ENCODE measurements around the gene CFAP65. TPM values are rescaled to one million over a fixed set of nuclear protein-coding genes. Genes with fewer than 3 reads are reported as not detected.

CFAP65 gene
- total RNA-seq, 1 donor from 2014 or later = not detected

DNA sequence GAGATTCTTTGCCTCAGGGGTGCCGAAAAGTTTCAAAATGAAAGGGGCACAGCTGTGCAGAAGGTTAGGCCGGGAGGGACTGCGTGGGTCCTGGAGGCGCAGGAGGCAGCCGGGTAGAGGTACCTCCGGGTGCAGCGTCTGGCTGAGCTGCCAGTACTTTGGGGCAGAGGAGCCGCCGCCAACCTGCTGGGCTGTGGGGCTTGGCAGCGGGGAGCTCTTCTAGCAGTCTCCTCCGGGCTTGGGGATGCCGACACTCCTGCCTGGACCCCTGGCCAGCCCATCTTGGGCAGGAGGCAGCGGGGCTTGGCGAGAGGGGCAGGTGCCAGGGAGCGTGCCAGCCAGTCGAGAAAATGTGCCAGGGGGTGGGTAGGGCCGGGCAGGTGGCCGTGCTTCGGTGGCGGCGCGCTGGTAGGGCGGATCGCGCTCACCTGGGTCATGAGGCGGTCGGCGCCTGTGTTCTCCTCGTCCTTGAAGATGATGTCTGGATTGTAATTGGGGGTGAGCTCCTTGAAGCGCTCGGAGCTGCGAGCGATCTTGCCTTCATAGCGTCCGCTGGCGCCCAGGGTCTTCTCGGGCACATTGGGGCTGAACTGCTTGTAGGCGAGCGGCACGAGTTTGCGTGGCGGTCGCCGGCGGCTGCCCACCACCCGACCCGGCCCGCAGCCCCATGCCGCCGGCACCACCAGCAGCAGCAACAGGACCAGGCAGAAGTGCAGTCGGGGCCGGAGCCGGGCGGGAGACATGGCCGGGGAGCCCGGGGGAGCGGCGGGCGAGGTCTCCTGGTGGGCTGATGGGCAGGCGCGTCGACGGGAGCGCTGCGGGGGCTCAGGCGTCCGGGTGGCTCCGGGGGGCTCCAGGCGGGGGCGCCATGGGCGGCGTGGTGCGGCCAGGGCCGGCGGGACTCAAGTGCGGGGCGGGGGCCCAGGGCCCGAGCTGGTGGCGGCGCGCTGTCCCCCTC lies 18.7 kb upstream of the CFAP65 start:
- DNase-seq = no peak

DNA sequence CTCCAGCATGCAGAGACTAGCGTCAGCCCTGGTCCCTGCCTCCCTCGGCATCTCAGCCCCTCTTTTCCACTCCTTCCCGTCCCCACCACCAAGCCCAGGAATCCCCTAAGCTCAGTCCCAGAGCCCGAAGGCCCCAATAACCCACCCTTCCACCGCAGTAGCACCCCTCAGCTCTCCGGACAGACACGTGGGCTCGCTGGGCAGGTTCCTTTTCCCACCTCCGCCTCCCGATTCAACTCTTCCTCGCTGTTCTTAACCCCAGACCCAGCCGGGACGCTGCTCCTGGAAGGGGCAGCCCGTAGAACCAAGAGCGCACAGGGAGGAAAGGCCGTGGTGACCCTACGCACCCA lies 18.0 kb upstream of the CFAP65 start:
- DNase-seq = no peak

DNA sequence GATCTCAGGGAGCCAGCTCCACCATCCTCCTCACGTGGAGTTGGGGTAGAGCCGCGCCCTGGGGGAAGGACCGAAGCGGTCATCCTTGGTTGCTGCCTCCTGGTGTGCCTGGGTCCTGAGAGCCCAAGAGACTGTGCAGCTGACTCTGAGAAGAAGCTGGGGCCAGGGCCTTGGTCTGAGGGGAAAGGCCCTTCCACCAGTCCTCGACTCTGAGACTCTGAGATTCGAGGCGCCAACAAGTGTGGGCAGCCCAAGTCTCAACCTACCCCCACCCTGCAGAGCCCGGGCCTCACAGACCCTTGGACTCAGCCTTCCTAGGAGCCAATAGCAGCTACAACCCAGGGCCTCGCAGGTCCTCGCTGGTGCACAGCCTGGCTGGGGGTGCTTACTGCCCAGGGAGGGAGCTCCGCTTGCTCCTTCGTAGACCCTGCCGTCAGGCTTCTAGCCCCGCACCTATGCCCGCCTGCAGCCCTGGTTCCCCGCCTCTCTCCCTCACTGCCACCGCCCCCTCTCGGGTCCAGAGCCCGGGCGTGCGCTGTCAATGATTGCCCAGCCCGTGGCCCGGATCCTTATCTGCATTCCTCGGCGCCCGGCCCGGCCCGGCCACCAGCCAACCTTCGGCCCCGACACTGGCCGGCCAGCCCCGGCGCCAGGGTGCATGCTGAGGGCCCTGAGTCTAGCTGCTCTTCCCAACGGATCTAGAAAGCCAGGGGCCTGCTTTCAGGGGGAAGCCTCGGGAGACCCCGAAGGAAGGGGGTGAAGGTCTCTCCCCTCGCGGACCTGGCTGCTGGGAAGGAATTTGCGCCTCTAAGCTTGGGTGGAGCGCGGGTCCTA lies 17.4 kb upstream of the CFAP65 start:
- DNase-seq = peak; percentile 14

DNA sequence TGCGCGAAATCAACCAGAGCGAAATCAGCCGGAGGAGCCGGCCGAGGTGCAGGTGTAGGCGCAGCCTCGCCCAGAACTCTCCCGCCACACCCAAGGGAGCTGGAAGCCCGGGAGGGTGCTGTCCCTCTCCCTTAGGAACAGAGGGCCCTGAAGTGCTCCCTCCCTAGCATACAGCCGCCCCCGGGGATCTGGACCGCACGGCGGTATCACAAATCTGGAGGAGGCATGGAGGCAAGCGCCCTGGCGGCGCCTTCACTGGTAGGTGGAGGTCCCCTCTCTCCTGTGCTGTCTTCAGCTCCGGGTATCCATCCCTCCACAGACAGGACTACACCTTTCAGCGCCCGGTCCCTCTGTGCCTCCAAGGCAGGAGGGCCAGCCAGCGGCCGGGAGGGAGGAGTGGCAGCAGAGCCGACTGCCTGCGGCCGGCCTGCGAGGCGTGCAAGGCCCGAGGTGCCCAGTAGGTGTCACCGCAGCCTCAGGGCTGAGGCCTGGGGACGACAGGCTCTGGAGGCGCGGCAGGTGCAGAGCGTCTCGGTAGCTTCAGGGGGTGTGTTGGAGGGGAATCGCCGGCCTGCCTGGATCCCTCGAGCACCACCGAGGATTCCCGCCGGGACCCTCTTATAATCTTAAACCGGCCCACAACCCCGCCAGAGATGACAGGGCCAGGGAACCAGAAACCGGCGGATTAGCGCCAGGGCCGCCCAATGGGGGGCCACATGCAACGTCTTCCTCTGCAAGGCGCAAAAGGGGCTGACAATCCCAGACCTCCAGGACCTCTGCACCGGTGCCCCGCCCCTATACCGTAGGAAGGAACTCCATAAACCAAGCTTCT lies 16.6 kb upstream of the CFAP65 start:
- DNase-seq = peak; percentile 81

DNA sequence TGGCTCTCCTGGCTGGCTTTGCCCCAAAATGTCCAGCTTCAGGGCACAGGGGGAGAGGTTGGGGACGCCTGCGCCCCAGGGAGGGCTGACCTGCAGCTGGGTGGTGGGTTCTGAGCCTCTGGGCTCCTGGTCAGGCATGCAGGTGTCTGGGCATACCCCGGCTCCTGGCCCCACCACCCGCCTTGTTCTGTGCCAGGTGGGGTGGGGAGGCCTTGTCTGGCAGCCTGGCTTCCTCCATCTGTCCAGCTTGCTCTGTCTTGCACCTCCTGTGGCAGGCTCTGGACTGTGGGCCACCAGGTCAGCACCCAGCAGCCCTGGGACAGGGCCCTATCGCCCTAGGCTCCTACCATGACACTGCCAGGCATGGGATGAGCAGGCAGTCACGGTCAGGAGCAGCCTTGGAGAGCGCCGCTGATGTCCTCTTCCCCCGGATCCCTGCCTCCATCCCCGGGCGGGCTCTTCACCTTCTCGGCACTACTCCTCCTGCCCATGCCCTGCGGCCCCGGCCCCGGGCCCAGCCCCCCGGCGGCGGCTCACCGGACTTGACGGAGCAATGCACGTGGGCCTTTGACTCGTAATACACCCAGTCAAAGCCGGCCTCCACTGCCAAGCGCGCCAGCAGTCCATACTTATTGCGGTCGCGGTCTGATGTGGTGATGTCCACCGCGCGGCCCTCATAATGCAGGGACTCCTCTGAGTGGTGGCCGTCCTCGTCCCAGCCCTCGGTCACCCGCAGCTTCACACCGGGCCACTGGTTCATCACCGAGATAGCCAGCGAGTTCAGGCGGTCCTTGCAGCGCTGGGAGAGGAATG lies 15.8 kb upstream of the CFAP65 start:
- DNase-seq = no peak

DNA sequence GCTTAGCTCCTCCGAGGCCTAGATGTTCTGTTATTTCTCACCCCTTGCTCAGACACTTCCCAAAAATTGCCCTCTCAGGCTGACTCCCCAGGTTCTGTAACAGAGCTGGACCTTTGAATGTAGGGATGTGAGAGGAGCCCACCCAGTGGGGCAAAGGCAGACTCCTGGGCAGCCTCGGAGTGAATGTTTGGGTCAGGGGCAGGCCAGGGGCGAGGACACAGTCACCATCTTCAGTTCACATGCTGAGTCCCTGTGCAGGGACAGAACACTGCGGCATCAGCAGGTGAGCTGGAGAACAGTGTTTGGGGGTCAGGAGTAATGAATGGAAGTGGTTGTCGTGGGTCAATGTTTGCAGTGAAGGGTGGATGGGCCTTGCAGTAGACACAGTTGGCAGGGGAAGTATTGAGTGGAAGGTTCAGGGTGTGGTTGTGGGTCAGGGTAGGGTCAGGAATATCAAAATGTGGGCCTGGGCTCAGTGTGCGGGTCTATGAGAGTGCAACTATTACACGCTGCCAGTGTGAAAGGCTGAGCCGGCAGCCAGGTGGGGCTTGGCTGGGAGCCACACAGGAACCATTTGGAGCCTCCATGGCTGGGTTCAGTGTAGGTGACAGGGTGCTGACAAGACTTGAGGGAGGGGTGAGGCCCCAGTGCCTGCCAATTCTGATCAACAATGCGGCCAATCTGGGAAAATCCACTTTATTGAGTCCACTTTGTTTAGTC lies 15.0 kb upstream of the CFAP65 start:
- DNase-seq = no peak

DNA sequence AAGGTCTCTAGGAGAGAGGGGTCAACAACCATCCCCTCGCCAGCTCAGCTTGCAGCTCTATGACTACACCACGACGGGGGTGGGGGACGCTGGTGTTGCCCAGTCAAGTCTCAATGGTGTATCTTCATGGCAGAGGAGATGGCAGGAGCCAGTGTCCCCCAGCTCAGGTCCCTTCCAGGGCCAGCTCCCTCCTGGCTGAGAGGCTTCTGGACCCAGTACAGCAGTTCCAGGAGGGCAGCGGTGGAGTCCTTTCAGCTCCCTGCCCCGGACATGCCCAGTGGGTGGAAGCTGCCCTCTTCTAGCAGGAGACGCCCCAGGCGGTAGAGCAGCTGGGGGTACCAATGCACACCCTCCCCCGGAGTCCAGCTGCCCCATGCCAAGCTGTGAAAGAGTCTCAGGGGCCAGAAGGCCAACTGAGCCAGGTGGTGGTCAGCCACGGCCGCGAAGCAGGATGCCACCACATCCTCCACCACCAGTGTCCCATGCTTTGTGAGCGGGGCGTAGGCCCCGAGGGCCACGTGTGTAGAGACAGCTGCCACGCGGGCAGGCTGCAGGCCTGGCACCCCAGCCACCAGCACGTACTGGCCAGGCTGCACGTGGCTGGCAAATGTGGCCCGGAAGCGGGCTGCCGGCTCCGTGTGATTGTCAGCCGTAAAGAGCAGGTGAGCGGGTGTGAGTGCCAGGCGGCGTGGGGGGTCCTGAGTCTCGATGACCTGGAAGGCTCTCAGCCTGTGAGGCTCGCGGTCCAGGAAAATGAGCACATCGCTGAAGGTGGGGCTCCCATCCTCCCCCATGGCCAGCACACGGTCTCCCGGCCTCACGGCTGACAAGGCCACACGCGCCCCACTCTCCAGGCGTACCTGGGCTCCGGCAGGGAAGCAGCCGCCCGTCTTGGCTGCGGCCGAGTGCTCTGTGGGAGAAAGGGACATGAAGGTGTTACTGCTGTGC lies 13.9 kb upstream of the CFAP65 start:
- no peak for DNase-seq

DNA sequence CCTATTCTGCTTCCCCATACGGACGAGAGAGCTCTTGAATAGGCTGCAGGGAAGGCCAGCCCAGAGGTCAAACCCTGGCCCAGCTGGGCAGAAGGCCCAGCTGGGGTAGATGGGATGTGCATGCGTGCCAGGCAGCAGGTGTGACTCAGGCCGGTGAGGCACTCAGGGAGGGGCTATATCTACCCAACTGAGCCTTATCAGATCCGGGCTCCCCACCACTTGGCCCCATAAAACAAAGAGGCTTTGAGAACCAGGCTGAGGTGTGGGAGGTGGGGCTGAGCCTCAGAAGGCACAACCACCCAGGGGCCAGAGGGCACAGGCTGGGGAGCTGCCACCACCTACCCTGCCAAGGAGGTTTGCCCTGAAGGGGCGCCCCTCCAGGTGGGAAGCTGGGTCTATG lies 8.0 kb upstream of the CFAP65 start:
- DNase-seq = no peak

DNA sequence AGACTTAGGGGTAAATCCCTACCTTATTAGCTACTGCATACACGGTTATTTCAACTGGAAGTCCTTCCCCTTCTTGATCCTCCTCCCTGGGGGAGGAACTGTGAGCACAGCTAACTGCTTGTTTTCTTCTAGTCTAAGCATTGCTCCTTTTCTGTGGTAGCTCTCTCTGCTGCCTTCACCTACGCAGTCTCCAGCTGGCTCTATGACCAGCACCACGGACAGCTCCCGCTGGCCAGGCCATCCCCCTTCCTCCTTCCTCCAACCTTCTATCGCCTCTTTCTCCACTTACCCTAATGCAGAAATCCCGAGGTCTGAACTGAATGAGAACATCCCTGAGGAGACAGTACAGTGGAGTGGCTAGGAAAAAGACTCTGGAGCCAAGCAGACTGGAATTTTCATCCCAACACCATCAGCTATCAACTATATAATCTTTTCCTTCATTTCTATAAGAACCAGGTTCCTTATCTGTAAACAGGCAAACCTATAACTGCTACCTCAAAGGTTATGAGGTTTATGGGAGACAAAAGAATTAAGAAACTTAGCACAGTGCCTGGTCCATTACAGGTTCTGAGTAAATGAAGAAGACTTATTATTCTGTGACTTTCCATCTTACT lies 4.7 kb upstream of the CFAP65 start:
- peak; percentile 51 for DNase-seq

DNA sequence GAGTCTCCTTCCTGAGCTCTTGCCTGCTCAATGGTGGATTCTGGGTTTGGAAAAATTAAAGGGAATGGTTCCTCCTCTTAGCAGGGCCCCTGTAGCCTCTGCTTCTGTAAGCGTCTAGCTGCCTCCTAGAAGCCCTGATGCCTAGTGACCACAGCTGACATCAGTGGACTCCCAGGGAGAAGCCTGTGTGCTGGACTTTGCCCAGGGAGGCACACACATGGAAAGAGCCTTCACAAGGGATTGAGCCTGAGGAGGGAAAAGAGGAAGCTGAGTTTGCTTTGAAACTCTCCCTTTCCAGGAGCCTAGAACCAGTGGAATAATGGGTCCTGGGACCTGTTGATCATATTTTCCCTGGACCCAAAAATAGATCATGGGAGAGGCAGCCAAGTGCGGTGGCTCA lies 1.4 kb upstream of the CFAP65 start:
- no peak for DNase-seq

DNA sequence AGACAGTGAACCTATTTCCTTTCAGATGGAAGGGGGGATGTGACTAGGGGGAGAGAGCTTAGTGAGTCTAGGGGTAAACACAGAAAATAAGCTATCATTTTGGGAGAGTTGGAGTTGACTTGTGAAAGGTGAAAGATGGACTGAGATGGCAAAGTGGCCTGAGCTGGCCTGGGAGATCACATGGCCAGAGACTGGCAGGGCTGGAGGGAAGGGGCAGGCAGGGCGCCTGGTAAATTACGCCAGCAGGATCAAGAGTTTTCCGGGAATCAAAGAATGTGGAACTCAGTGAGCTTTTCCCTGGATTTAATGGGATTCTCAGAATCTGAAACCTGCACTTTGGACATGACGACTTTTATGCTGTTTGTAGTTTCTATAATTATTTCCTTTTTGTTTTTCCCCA lies 841 bp upstream of the CFAP65 start:
- no peak for DNase-seq

DNA sequence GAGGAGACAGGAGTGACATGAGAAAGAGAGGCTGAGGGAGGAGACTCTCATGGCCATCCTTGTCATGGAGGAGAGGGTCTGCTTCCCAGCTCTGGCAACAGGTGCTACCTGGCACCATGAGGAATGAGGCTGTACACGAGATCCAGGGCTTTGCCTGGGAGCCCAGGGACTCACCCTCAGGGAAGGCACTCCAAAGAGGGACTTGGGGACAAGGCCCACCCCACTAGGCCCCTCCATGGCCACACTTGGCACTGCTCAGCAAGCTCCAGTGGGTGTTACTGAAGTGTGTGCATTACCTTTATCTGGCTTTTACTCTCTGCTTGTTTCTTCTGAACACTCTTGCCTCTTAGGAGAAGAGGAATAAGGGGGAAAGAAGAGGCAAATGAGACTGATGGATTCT lies 2.7 kb downstream of the CFAP65 start:
- DNase-seq = no peak

DNA sequence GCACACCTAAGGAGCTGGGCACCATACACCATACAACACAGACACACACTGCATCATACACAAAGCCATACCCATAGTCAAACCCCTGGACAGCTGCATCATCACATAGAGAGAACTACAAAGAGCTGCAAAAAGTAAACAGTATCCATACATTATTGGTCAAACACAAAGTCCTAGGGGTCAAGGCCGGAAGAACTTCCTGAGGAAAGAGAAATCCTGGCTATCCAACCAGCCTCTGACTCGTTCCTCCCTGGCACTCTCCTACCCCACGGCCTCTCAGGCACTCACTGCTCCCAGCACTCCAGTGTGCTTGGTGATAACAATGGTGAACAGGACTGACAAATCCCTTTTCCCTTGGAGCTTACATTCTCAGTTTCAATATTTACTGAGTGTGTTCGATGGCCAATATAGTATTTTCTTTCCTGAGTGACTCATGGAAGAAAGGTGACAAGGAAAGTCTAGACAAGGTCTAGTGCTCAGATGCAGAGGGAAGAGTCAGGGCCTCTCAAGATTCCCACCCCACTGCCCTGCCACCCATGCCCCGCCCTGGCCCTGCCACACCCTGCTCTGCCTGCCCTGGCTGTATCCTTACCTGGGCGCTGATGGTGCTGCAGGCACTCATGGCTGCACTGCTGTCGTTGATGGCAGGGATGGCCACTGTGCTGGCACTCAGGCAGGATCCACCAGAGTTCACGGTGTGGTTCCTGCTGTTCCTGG lies 3.4 kb downstream of the CFAP65 start:
- no peak for DNase-seq

DNA sequence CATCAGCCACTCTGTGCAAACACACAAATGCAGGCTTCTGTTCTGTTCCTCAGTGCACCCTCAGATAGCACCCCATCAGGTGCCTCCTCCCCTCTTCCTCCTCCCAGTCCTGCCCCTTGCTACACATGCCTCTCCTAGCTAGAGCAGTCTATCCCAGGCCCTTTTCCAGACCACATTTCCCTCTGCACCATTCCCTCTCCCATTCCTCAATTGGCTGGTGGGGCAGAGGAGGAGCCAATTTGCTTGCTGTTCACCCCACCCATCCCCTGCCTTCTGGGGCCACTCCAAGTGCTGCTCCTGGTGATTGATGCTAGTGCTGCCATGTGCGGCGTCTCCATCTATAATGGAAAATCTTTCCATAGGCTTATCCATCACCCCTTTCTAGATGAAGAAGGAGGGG lies 5.4 kb downstream of the CFAP65 start:
- DNase-seq = no peak

DNA sequence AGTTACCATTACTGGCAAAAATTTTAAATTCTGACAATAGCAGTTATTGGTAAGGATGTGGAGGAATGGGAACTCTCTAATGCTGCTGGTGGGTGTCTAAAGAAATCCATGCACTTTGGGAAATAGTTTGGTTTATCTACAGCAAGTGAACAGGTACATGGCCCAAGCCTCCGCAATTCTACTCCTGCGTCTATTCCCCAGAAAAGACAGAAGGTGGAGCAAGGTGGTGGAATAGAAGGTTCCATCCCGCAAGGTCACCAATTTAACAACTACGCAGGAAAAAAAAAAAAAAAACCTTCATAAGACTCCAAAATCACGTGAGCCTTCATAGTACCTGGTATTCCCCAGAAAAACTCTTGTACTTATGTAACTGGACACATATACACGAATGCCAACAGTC lies 6.5 kb downstream of the CFAP65 start:
- no peak for DNase-seq

DNA sequence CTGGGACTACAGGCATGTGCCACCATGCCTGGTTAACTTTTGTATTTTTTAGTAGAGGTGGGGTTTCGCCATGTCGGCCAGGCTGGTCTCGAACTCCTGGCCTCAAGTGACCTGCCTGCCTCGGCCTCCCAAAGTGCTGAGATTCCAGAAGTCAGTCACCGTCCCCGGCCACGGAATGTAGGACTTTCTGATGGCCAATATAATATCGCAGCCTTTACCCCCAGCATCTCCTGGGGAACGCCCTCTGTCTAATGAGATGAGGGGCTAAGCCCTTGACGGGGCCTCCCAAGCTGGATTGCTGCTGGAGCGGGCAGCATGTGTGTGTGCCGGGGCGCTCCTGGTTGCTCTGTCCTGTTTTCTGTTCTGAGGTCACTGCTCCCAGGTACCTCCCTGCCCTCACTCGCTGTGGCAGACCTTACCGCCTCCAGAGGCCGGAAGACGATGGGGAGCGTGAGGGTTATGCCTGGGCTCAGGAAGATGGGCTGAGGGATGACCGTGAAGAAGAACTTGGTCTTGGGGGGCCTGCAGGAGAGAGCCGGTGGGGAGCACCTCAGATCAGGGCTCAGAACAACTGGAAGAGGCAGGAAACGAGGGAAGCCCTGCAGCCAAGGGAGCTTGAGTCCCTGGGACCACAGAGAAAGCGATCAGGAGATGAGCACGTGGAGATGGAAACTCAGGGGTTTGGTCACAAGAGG lies 9.1 kb downstream of the CFAP65 start:
- DNase-seq = no peak

DNA sequence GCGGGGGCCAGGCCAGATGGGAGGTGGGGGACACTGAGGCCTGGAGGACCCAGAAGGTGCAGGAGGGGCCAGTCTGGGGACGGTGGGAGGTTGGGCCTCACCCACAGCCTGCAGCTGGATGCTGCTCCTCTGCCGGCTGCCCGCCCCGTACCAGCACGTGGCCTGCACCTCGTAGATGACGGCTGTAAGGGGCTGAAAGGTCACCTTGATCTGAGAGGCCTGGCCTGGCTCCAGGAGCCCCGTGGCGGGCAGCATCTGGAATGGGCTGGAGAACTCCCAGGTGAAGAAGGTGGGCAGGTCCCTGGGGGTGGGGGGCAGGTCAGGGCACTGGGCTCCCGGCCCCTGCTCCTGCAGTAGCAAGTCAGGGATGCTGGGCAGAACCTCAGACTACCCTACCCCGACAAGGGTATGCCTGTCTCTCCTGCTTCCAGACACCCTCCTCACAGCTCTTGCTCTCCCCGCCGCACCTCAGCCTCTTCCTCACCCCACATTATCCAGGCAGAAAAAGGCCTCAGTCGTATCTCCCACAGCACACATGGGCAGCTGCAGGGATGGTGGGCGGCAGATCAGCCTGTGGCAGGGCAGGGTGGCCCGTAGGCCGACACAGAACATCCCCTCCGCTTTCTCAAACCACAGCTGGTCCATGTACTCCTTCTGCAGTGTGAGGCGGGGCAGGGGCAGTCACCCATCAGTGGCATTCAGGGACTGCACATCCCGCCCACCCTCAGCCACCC lies 10.1 kb downstream of the CFAP65 start:
- no peak for DNase-seq
